ENCODE measurements around the gene KDM2A. TPM values are rescaled to one million over a fixed set of nuclear protein-coding genes. Genes with fewer than 3 reads are reported as not detected.

KDM2A gene
- total RNA-seq, 1 donor, result 65.9 TPM

GRCh38 chr11:67287355-67288197 lies 168.5 kb downstream of the KDM2A start:
- Histone ChIP-seq H3K27ac (ENCODE audit: low read depth, low read length) (peak overlapping the region; percentile 96), H3K9me3 (ENCODE audit: low read depth, low read length) (no peaks in the 10 kb centered on the region), H3K4me3 (ENCODE audit: insufficient read depth, low read length) (peak overlapping the region; percentile 92), H3K79me2 (ENCODE audit: insufficient read depth, low read length) (peaks cover 30% of the 10 kb centered on the region), H3K4me2 (ENCODE audit: insufficient read depth, low read length) (peak overlapping the region; percentile 95), H3K36me3 (ENCODE audit: insufficient read depth, low read length) (peaks cover 64% of the 10 kb centered on the region), H3K27me3 (ENCODE audit: insufficient read depth, low read length) (no peaks in the 10 kb centered on the region), H4K20me1 (ENCODE audit: insufficient read depth, low read length) (peaks cover 16% of the 10 kb centered on the region), H2AFZ (ENCODE audit: low read length) (peak overlapping the region; percentile 81), H3K4me1 (ENCODE audit: insufficient read depth, low read length) (peaks cover 28% of the 10 kb centered on the region)
- peak; percentile 87 for DNase-seq (ENCODE audit: insufficient read length, low spot score, missing footprints)
- no peak for TF ChIP-seq CTCF (IDR thresholded peaks at IDR 0.05; ENCODE audit: extremely low read depth, low read depth, low read length)

GRCh38 chr11:67288198-67288451 lies 169.1 kb downstream of the KDM2A start:
- TF ChIP-seq CTCF (IDR thresholded peaks at IDR 0.05; ENCODE audit: extremely low read depth, low read depth, low read length), result no peak
- Histone ChIP-seq H3K36me3 (ENCODE audit: insufficient read depth, low read length) (peaks cover 59% of the 10 kb centered on the region), H2AFZ (ENCODE audit: low read length) (peak overlapping the region; percentile 81), H3K4me2 (ENCODE audit: insufficient read depth, low read length) (peak overlapping the region; percentile 95), H3K4me3 (ENCODE audit: insufficient read depth, low read length) (peak overlapping the region; percentile 92), H3K79me2 (ENCODE audit: insufficient read depth, low read length) (peaks cover 30% of the 10 kb centered on the region), H3K27ac (ENCODE audit: low read depth, low read length) (peak overlapping the region; percentile 96), H3K4me1 (ENCODE audit: insufficient read depth, low read length) (peaks cover 33% of the 10 kb centered on the region), H3K27me3 (ENCODE audit: insufficient read depth, low read length) (no peaks in the 10 kb centered on the region), H3K9me3 (ENCODE audit: low read depth, low read length) (no peaks in the 10 kb centered on the region), H4K20me1 (ENCODE audit: insufficient read depth, low read length) (peaks cover 13% of the 10 kb centered on the region)
- DNase-seq (ENCODE audit: insufficient read length, low spot score, missing footprints), result no peak

- H3K36me3 ChIP-seq (ENCODE audit: insufficient read depth, low read length), result peaks cover 55% of the 10 kb centered on the region
- no peaks in the 10 kb centered on the region for H3K27me3 ChIP-seq (ENCODE audit: insufficient read depth, low read length)
- H3K27ac ChIP-seq (ENCODE audit: low read depth, low read length), result peak overlapping the region; percentile 96
- H3K4me1 ChIP-seq (ENCODE audit: insufficient read depth, low read length), result peaks cover 34% of the 10 kb centered on the region
- H3K4me3 ChIP-seq (ENCODE audit: insufficient read depth, low read length), result peak overlapping the region; percentile 92
- peak overlapping the region; percentile 81 for H2AFZ ChIP-seq (ENCODE audit: low read length)
- peak; percentile 13 for TF ChIP-seq CTCF (IDR thresholded peaks at IDR 0.05; ENCODE audit: extremely low read depth, low read depth, low read length)
- peak; percentile 100 for DNase-seq (ENCODE audit: insufficient read length, low spot score, missing footprints)
- no peaks in the 10 kb centered on the region for H3K9me3 ChIP-seq (ENCODE audit: low read depth, low read length)
- H3K4me2 ChIP-seq (ENCODE audit: insufficient read depth, low read length), result peak overlapping the region; percentile 95
- H4K20me1 ChIP-seq (ENCODE audit: insufficient read depth, low read length), result peaks cover 15% of the 10 kb centered on the region
- H3K79me2 ChIP-seq (ENCODE audit: insufficient read depth, low read length), result peaks cover 32% of the 10 kb centered on the region
These were observed 169.6 kb downstream of the KDM2A start for GRCh38 chr11:67288452-67289225.

- peaks cover 56% of the 10 kb centered on the region for H3K36me3 ChIP-seq (ENCODE audit: insufficient read depth, low read length)
- peaks cover 21% of the 10 kb centered on the region for H4K20me1 ChIP-seq (ENCODE audit: insufficient read depth, low read length)
- peaks cover 34% of the 10 kb centered on the region for H3K4me1 ChIP-seq (ENCODE audit: insufficient read depth, low read length)
- H2AFZ ChIP-seq (ENCODE audit: low read length), result peak within 1 kb of the TSS; percentile 81
- no peak for DNase-seq (ENCODE audit: insufficient read length, low spot score, missing footprints)
- peaks cover 38% of the 10 kb centered on the region for H3K79me2 ChIP-seq (ENCODE audit: insufficient read depth, low read length)
- TF ChIP-seq CTCF (IDR thresholded peaks at IDR 0.05; ENCODE audit: extremely low read depth, low read depth, low read length), result no peak
- no peaks in the 10 kb centered on the region for H3K27me3 ChIP-seq (ENCODE audit: insufficient read depth, low read length)
- H3K4me2 ChIP-seq (ENCODE audit: insufficient read depth, low read length), result peak within 1 kb of the TSS; percentile 95
- H3K9me3 ChIP-seq (ENCODE audit: low read depth, low read length), result no peaks in the 10 kb centered on the region
- H3K4me3 ChIP-seq (ENCODE audit: insufficient read depth, low read length), result peak within 1 kb of the TSS; percentile 92
- H3K27ac ChIP-seq (ENCODE audit: low read depth, low read length), result peak within 1 kb of the TSS; percentile 96
These were observed 170.2 kb downstream of the KDM2A start, which contains the start of gene ANKRD13D for GRCh38 chr11:67289226-67289650. Gene ANKRD13D, plus strand, starts transcription at chr11:67289303. Its CDS starts 158 bp downstream, at chr11:67289461.

All from osteoblast (primary cell).